ENCODE data around the gene PRKG2. TPM values are rescaled to one million over a fixed set of nuclear protein-coding genes. Genes with fewer than 3 reads are reported as not detected.

Gene PRKG2
- polyA plus RNA-seq, 1 donor (not counting 4 experiments of a cell fraction or from before 2014, with no cell fraction given) = 0.68 TPM

DNA sequence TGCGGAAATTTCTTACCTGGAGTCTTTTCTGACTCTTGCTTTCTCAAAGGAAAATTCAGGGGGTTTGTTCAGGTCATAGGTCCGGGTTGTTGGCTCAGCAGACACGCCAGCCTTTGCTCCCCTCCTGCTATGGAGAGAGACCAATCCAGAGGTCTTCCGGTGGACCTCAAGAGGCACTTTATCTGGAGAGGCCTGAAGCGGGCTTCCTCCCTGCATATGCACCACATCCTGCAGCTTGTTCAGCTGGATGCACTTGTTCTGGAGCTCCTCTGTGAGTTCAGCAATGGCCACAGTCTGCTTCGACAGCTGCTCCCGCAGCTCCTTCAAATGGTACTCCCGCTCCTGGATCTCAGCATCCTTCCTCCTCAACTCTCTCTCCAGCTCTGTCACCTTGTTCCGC lies 10.5 kb downstream of the PRKG2 start:
- Histone ChIP-seq H3K27me3 (ENCODE audit: control insufficient read depth, extremely low read depth, insufficient read depth, low read length) (no peaks in the 10 kb centered on the region), H3K9ac (ENCODE audit: control insufficient read depth, extremely low read depth, insufficient read depth, low read length) (no peak overlapping the region), H4K20me1 (ENCODE audit: control insufficient read depth, extremely low read depth, insufficient read depth, low read length) (no peaks in the 10 kb centered on the region), H3K4me3 (ENCODE audit: control insufficient read depth in 2 of 3, extremely low read depth in 1 of 3, insufficient read depth in 2 of 3, low read depth in 1 of 3, low read length in 3 of 3) (no peak overlapping the region), H3K27ac (ENCODE audit: control insufficient read depth, insufficient read depth, low read length) (no peak overlapping the region), H3K4me1 (ENCODE audit: control insufficient read depth, extremely low read depth, insufficient read depth, low read length) (no peaks in the 10 kb centered on the region), H3K4me2 (ENCODE audit: control insufficient read depth, extremely low read depth, insufficient read depth, low read depth, low read length) (no peak overlapping the region), H3K36me3 (ENCODE audit: control insufficient read depth in 2 of 2, extremely low read depth in 1 of 2, insufficient read depth in 2 of 2, low read length in 2 of 2) (no peaks in the 10 kb centered on the region), H2AFZ (ENCODE audit: control insufficient read depth, low read length) (no peak overlapping the region), H3K9me3 (ENCODE audit: control insufficient read depth, low read depth, low read length) (no peaks in the 10 kb centered on the region), H3K9me1 (ENCODE audit: control insufficient read depth, extremely low read depth, insufficient read depth, low read length) (no peaks in the 10 kb centered on the region), H3K79me2 (ENCODE audit: control insufficient read depth, insufficient read depth, low read length) (no peaks in the 10 kb centered on the region)
- FAIRE-seq = no peak
- TF ChIP-seq EZH2 (IDR thresholded peaks at IDR 0.05; ENCODE audit: low read length) = no peak
- TF ChIP-seq, protein P1, sequence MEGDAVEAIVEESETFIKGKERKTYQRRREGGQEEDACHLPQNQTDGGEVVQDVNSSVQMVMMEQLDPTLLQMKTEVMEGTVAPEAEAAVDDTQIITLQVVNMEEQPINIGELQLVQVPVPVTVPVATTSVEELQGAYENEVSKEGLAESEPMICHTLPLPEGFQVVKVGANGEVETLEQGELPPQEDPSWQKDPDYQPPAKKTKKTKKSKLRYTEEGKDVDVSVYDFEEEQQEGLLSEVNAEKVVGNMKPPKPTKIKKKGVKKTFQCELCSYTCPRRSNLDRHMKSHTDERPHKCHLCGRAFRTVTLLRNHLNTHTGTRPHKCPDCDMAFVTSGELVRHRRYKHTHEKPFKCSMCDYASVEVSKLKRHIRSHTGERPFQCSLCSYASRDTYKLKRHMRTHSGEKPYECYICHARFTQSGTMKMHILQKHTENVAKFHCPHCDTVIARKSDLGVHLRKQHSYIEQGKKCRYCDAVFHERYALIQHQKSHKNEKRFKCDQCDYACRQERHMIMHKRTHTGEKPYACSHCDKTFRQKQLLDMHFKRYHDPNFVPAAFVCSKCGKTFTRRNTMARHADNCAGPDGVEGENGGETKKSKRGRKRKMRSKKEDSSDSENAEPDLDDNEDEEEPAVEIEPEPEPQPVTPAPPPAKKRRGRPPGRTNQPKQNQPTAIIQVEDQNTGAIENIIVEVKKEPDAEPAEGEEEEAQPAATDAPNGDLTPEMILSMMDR (optimal IDR thresholded peaks at IDR 0.05 in 1 of 3, IDR thresholded peaks at IDR 0.05 in 1 of 3, conservative IDR thresholded peaks at IDR 0.05 in 1 of 3; ENCODE audit: extremely low read depth in 1 of 3, insufficient read depth in 2 of 3, low read length in 3 of 3) = no peak
- no peak for DNase-seq (ENCODE audit: low read depth, low spot score)
- dilution Hi-C loops (cut with MboI; ENCODE audit: extremely low pct_ligation_motif_present, low sequenced_read_pairs) = no loop called here

DNA sequence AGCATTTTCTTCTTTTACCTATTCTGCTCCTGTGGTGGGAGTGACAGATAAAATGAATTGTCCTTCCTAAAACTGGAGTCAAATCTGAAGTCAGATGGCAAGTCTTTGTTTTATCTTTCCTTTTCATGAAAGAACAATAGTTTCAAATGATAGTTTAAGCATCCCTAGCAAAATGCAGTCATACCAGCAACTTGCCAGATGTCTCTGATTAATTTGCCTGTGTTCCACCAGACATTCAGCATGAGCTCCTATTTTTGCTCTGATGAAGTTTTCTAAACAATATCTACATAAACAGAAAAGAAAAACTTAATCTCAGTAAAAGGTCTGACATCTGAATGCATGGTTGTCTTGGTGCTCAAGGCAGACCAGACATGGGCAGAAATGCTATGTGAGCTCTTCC lies 15.2 kb downstream of the PRKG2 start:
- Histone ChIP-seq H3K4me1 (ENCODE audit: control insufficient read depth, extremely low read depth, insufficient read depth, low read length) (peaks cover 5% of the 10 kb centered on the region), H3K9me1 (ENCODE audit: control insufficient read depth, extremely low read depth, insufficient read depth, low read length) (no peaks in the 10 kb centered on the region), H3K4me2 (ENCODE audit: control insufficient read depth, extremely low read depth, insufficient read depth, low read depth, low read length) (no peak overlapping the region), H3K4me3 (ENCODE audit: control insufficient read depth in 2 of 3, extremely low read depth in 1 of 3, insufficient read depth in 2 of 3, low read depth in 1 of 3, low read length in 3 of 3) (no peak overlapping the region), H2AFZ (ENCODE audit: control insufficient read depth, low read length) (no peak overlapping the region), H3K27me3 (ENCODE audit: control insufficient read depth, extremely low read depth, insufficient read depth, low read length) (no peaks in the 10 kb centered on the region), H3K36me3 (ENCODE audit: control insufficient read depth in 2 of 2, extremely low read depth in 1 of 2, insufficient read depth in 2 of 2, low read length in 2 of 2) (no peaks in the 10 kb centered on the region), H4K20me1 (ENCODE audit: control insufficient read depth, extremely low read depth, insufficient read depth, low read length) (no peaks in the 10 kb centered on the region), H3K27ac (ENCODE audit: control insufficient read depth, insufficient read depth, low read length) (no peak overlapping the region), H3K9me3 (ENCODE audit: control insufficient read depth, low read depth, low read length) (no peaks in the 10 kb centered on the region), H3K9ac (ENCODE audit: control insufficient read depth, extremely low read depth, insufficient read depth, low read length) (no peak overlapping the region), H3K79me2 (ENCODE audit: control insufficient read depth, insufficient read depth, low read length) (no peaks in the 10 kb centered on the region)
- no peak for DNase-seq (ENCODE audit: low read depth, low spot score)
- FAIRE-seq = no peak
- dilution Hi-C loops (cut with MboI; ENCODE audit: extremely low pct_ligation_motif_present, low sequenced_read_pairs) = no loop called here
- TF ChIP-seq, protein P1 (optimal IDR thresholded peaks at IDR 0.05 in 1 of 3, IDR thresholded peaks at IDR 0.05 in 1 of 3, conservative IDR thresholded peaks at IDR 0.05 in 1 of 3; ENCODE audit: extremely low read depth in 1 of 3, insufficient read depth in 2 of 3, low read length in 3 of 3) = no peak
- no peak for TF ChIP-seq EZH2 (IDR thresholded peaks at IDR 0.05; ENCODE audit: low read length)
